ENCODE measurements around the gene KDM4C. TPM values are rescaled to one million over a fixed set of nuclear protein-coding genes. Genes with fewer than 3 reads are reported as not detected.

KDM4C gene
- polyA plus RNA-seq, 1 donor (not counting 4 experiments of a cell fraction or from before 2014, with no cell fraction given), result 17.2 TPM

- Histone ChIP-seq H3K27me3 (ENCODE audit: control insufficient read depth, extremely low read depth, insufficient read depth, low read length) (no peaks in the 10 kb centered on the region), H3K4me2 (ENCODE audit: control insufficient read depth, extremely low read depth, insufficient read depth, low read depth, low read length) (no peak overlapping the region), H3K9me1 (ENCODE audit: control insufficient read depth, extremely low read depth, insufficient read depth, low read length) (no peaks in the 10 kb centered on the region), H3K36me3 (ENCODE audit: control insufficient read depth in 2 of 2, extremely low read depth in 1 of 2, insufficient read depth in 2 of 2, low read length in 2 of 2) (peaks cover 0 to 1% of the 10 kb centered on the region in 2 experiments), H3K4me1 (ENCODE audit: control insufficient read depth, extremely low read depth, insufficient read depth, low read length) (no peaks in the 10 kb centered on the region), H3K79me2 (ENCODE audit: control insufficient read depth, insufficient read depth, low read length) (no peaks in the 10 kb centered on the region), H3K9me3 (ENCODE audit: control insufficient read depth, low read depth, low read length) (no peaks in the 10 kb centered on the region), H4K20me1 (ENCODE audit: control insufficient read depth, extremely low read depth, insufficient read depth, low read length) (no peaks in the 10 kb centered on the region), H3K4me3 (ENCODE audit: control insufficient read depth in 2 of 3, extremely low read depth in 1 of 3, insufficient read depth in 2 of 3, low read depth in 1 of 3, low read length in 3 of 3) (no peak overlapping the region), H2AFZ (ENCODE audit: control insufficient read depth, low read length) (no peak overlapping the region), H3K27ac (ENCODE audit: control insufficient read depth, insufficient read depth, low read length) (no peak overlapping the region), H3K9ac (ENCODE audit: control insufficient read depth, extremely low read depth, insufficient read depth, low read length) (no peak overlapping the region)
- DNase-seq (ENCODE audit: low read depth, low spot score), result no peak
- TF ChIP-seq EZH2 (IDR thresholded peaks at IDR 0.05; ENCODE audit: low read length), result no peak
- no peak for TF ChIP-seq CTCF (optimal IDR thresholded peaks at IDR 0.05 in 1 of 3, IDR thresholded peaks at IDR 0.05 in 1 of 3, conservative IDR thresholded peaks at IDR 0.05 in 1 of 3; ENCODE audit: extremely low read depth in 1 of 3, insufficient read depth in 2 of 3, low read length in 3 of 3)
- no peak for FAIRE-seq
- dilution Hi-C loops (cut with MboI; ENCODE audit: extremely low pct_ligation_motif_present, low sequenced_read_pairs), result no loop called here
Observed at GRCh38 chr9:6884990-6885389, 127.2 kb downstream of the KDM4C start.

GRCh38 chr9:6887051-6887450 lies 129.3 kb downstream of the KDM4C start:
- H3K9ac ChIP-seq (ENCODE audit: control insufficient read depth, extremely low read depth, insufficient read depth, low read length), result no peak overlapping the region
- H3K4me1 ChIP-seq (ENCODE audit: control insufficient read depth, extremely low read depth, insufficient read depth, low read length), result no peaks in the 10 kb centered on the region
- no peak overlapping the region for H3K4me2 ChIP-seq (ENCODE audit: control insufficient read depth, extremely low read depth, insufficient read depth, low read depth, low read length)
- dilution Hi-C loops (cut with MboI; ENCODE audit: extremely low pct_ligation_motif_present, low sequenced_read_pairs), result no loop called here
- no peak overlapping the region for H3K27ac ChIP-seq (ENCODE audit: control insufficient read depth, insufficient read depth, low read length)
- DNase-seq (ENCODE audit: low read depth, low spot score) (no peak), FAIRE-seq (no peak)
- no peaks in the 10 kb centered on the region for H3K9me1 ChIP-seq (ENCODE audit: control insufficient read depth, extremely low read depth, insufficient read depth, low read length)
- H3K27me3 ChIP-seq (ENCODE audit: control insufficient read depth, extremely low read depth, insufficient read depth, low read length), result no peaks in the 10 kb centered on the region
- no peaks in the 10 kb centered on the region for H3K9me3 ChIP-seq (ENCODE audit: control insufficient read depth, low read depth, low read length)
- no peak overlapping the region for H3K4me3 ChIP-seq (ENCODE audit: control insufficient read depth in 2 of 3, extremely low read depth in 1 of 3, insufficient read depth in 2 of 3, low read depth in 1 of 3, low read length in 3 of 3)
- TF ChIP-seq CTCF (optimal IDR thresholded peaks at IDR 0.05 in 1 of 3, IDR thresholded peaks at IDR 0.05 in 1 of 3, conservative IDR thresholded peaks at IDR 0.05 in 1 of 3; ENCODE audit: extremely low read depth in 1 of 3, insufficient read depth in 2 of 3, low read length in 3 of 3) (no peak), EZH2 (IDR thresholded peaks at IDR 0.05; ENCODE audit: low read length) (no peak)
- no peaks in the 10 kb centered on the region for H3K79me2 ChIP-seq (ENCODE audit: control insufficient read depth, insufficient read depth, low read length)
- H2AFZ ChIP-seq (ENCODE audit: control insufficient read depth, low read length), result no peak overlapping the region
- no peaks in the 10 kb centered on the region for H4K20me1 ChIP-seq (ENCODE audit: control insufficient read depth, extremely low read depth, insufficient read depth, low read length)
- H3K36me3 ChIP-seq (ENCODE audit: control insufficient read depth in 2 of 2, extremely low read depth in 1 of 2, insufficient read depth in 2 of 2, low read length in 2 of 2), result peaks cover 0 to 1% of the 10 kb centered on the region in 2 experiments
